H9 (cell line): ENCODE results near the gene PHF21B. TPM values are rescaled to one million over a fixed set of nuclear protein-coding genes. Genes with fewer than 3 reads are reported as not detected.

ENCODE experiments used
- DNase-seq: peaks from one replicate; pipeline ENCODE4 v3.0.0-alpha.2; 2017
- H2AFZ ChIP-seq: one replicate; pipeline ENCODE4 v1.6.1; 2013; ENCODE audit warnings: mild to moderate bottlenecking, low read length, control low read depth, moderate library complexity
- H2AK5ac ChIP-seq: 2 replicates; pipeline ENCODE4 v1.6.1; 2013; ENCODE audit warnings: low read length, control low read depth, mixed read lengths; ENCODE audit not compliant: insufficient read length
- H2BK120ac ChIP-seq: one replicate; pipeline ENCODE4 v1.6.1; 2013; ENCODE audit warnings: low read depth, mild to moderate bottlenecking, low read length, control low read depth, inconsistent platforms; ENCODE audit not compliant: poor library complexity, severe bottlenecking
- H2BK12ac ChIP-seq: 2 replicates; pipeline ENCODE4 v1.6.1; 2013; ENCODE audit warnings: low read length, control low read depth, mixed read lengths, low read depth; ENCODE audit not compliant: insufficient read length
- H2BK15ac ChIP-seq: 2 replicates; pipeline ENCODE4 v1.6.1; 2013; ENCODE audit warnings: low read depth, low read length, control low read depth
- H2BK20ac ChIP-seq: one replicate; pipeline ENCODE4 v1.6.1; 2013; ENCODE audit warnings: low read depth, mild to moderate bottlenecking, low read length, control low read depth, inconsistent platforms; ENCODE audit not compliant: poor library complexity, severe bottlenecking
- H2BK5ac ChIP-seq: 2 replicates; pipeline ENCODE4 v1.6.1; 2013; ENCODE audit warnings: low read length, control low read depth, mixed read lengths; ENCODE audit not compliant: insufficient read length
- H3K14ac ChIP-seq: 2 replicates; pipeline ENCODE4 v1.6.1; 2013; ENCODE audit warnings: low read length, control low read depth; ENCODE audit not compliant: insufficient read depth
- H3K18ac ChIP-seq: 2 replicates; pipeline ENCODE4 v1.6.1; 2013; ENCODE audit warnings: low read depth, mild to moderate bottlenecking, mixed read lengths, low read length, control low read depth; ENCODE audit not compliant: insufficient read length
- H3K23ac ChIP-seq: 2 replicates; pipeline ENCODE4 v1.6.1; 2013; ENCODE audit warnings: low read length, control low read depth, mixed read lengths, low read depth; ENCODE audit not compliant: insufficient read length
- H3K23me2 ChIP-seq: 2 replicates; pipeline ENCODE4 v1.6.1; 2013; ENCODE audit warnings: low read depth, mild to moderate bottlenecking, mixed read lengths, low read length, control low read depth; ENCODE audit not compliant: insufficient read length, poor library complexity, severe bottlenecking
- H3K27ac ChIP-seq: 2 replicates; pipeline ENCODE4 v1.5.1; 2013; ENCODE audit warnings: low read length, control low read depth, mixed read lengths, low read depth; ENCODE audit not compliant: insufficient read length
- H3K27me3 ChIP-seq: 2 replicates; pipeline ENCODE4 v1.6.1; 2013; ENCODE audit warnings: low read length, control low read depth, inconsistent platforms; ENCODE audit not compliant: insufficient read depth
- H3K4ac ChIP-seq: 2 replicates; pipeline ENCODE4 v1.6.1; 2013; ENCODE audit warnings: low read depth, mild to moderate bottlenecking, control low read depth, inconsistent platforms, low read length, moderate library complexity
- H3K4me1 ChIP-seq: 2 replicates; pipeline ENCODE4 v1.6.1; 2013; ENCODE audit warnings: low read length, control low read depth, inconsistent platforms; ENCODE audit not compliant: insufficient read depth
- H3K4me2 ChIP-seq: 2 replicates; pipeline ENCODE4 v1.6.1; 2013; ENCODE audit warnings: low read length, control low read depth, mixed read lengths; ENCODE audit not compliant: insufficient read length, insufficient read depth
- H3K56ac ChIP-seq: 2 replicates; pipeline ENCODE4 v1.6.1; 2013; ENCODE audit warnings: low read depth, mild to moderate bottlenecking, mixed read lengths, low read length, control low read depth; ENCODE audit not compliant: insufficient read length
- H3K79me1 ChIP-seq: 2 replicates; pipeline ENCODE4 v1.6.1; 2013; ENCODE audit warnings: low read depth, mild to moderate bottlenecking, moderate library complexity, low read length, control low read depth, inconsistent platforms; ENCODE audit not compliant: insufficient read depth, poor library complexity, severe bottlenecking
- H3K79me2 ChIP-seq: 2 replicates; pipeline ENCODE4 v1.6.1; 2013; ENCODE audit warnings: low read length, control low read depth, inconsistent platforms; ENCODE audit not compliant: insufficient read depth
- H3K9ac ChIP-seq: 2 replicates; pipeline ENCODE4 v1.6.1; 2013; ENCODE audit warnings: low read length, control low read depth, mixed read lengths; ENCODE audit not compliant: insufficient read length; ENCODE audit errors: extremely low read depth
- H3K9me3 ChIP-seq: one replicate; pipeline ENCODE4 v1.6.1; 2013; ENCODE audit warnings: low read depth, low read length, inconsistent platforms; ENCODE audit not compliant: control insufficient read depth
- H3T11ph ChIP-seq: one replicate; pipeline ENCODE4 v1.6.1; 2013; ENCODE audit warnings: mild to moderate bottlenecking, low read length, control low read depth, inconsistent platforms
- H4K20me1 ChIP-seq: one replicate; pipeline ENCODE4 v1.6.1; 2013; ENCODE audit not compliant: control insufficient read depth, insufficient read length, insufficient read depth
- H4K5ac ChIP-seq: 2 replicates; pipeline ENCODE4 v1.6.1; 2013; ENCODE audit warnings: low read depth, mild to moderate bottlenecking, mixed read lengths, low read length, control low read depth; ENCODE audit not compliant: insufficient read length
- H4K8ac ChIP-seq: replicated peaks from 2 replicates; pipeline ENCODE4 v1.6.1; 2013; ENCODE audit warnings: low read length, control low read depth, mixed read lengths, low read depth; ENCODE audit not compliant: insufficient read length
- H4K91ac ChIP-seq: 2 replicates; pipeline ENCODE4 v1.6.1; 2013; ENCODE audit warnings: low read depth, mild to moderate bottlenecking, moderate library complexity, mixed read lengths, low read length, control low read depth; ENCODE audit not compliant: insufficient read length
- H3K27ac Mint-ChIP-seq, 3 experiments: 2 replicates in 2 of 3; 3 replicates in 1 of 3; pipeline ENCODE4 v1.8.0; 2020 to 2021; ENCODE audit warnings: mixed read lengths in 3 of 3, mild to moderate bottlenecking in 1 of 3, moderate library complexity in 1 of 3
- H3K27me3 Mint-ChIP-seq: 2 replicates; pipeline ENCODE4 v1.8.0; 2021; ENCODE audit warnings: low read depth, mild to moderate bottlenecking, moderate library complexity, mixed read lengths
- H3K36me3 Mint-ChIP-seq, 3 experiments: 2 replicates in 2 of 3; 3 replicates in 1 of 3; pipeline ENCODE4 v1.8.0; 2020 to 2021; ENCODE audit warnings: low read depth in 3 of 3, mixed read lengths in 3 of 3; ENCODE audit not compliant: insufficient read depth in 1 of 3
- H3K4me1 Mint-ChIP-seq, 2 experiments: 2 replicates each; pipeline ENCODE4 v1.8.0; 2020; ENCODE audit warnings: mixed read lengths in 2 of 2
- H3K4me3 Mint-ChIP-seq, 2 experiments: 2 replicates in 1 of 2; 3 replicates in 1 of 2; pipeline ENCODE4 v1.8.0; 2020 to 2021; ENCODE audit warnings: mild to moderate bottlenecking in 2 of 2, mixed read lengths in 2 of 2, moderate library complexity in 1 of 2
- H3K9me3 Mint-ChIP-seq, 2 experiments: 2 replicates in 1 of 2; 3 replicates in 1 of 2; pipeline ENCODE4 v1.8.0; 2020; ENCODE audit warnings: mild to moderate bottlenecking in 2 of 2, mixed read lengths in 2 of 2, moderate library complexity in 1 of 2
- WGBS: extraction: QIAGEN DNeasy Blood & Tissue Kit; methylation state at CpG from one replicate; pipeline ENCODE4 v1.1.7; 2013; ENCODE audit warnings: missing lambda C conversion rate, low lambda C conversion rate, mixed read lengths; ENCODE audit not compliant: insufficient read length; ENCODE audit errors: extremely low coverage; 5-methylcytosine and 5-hydroxymethylcytosine counted together
- total RNA-seq: library from RNA; stranded (reverse); gene quantifications from 2 replicates; pipeline ENCODE4 v1.2.1, GENCODE V29; 2021
- TF ChIP-seq, protein P1 (sequence below): fragments of 200-600 bp; sonication (generic); conservative IDR thresholded peaks from 3 replicates; pipeline ENCODE4 v1.8.0; 2021; ENCODE audit warnings: antibody characterized with exemption, mild to moderate bottlenecking

Gene PHF21B
- total RNA-seq, 1 experiment from 2014 or later = 60.3 TPM

DNA sequence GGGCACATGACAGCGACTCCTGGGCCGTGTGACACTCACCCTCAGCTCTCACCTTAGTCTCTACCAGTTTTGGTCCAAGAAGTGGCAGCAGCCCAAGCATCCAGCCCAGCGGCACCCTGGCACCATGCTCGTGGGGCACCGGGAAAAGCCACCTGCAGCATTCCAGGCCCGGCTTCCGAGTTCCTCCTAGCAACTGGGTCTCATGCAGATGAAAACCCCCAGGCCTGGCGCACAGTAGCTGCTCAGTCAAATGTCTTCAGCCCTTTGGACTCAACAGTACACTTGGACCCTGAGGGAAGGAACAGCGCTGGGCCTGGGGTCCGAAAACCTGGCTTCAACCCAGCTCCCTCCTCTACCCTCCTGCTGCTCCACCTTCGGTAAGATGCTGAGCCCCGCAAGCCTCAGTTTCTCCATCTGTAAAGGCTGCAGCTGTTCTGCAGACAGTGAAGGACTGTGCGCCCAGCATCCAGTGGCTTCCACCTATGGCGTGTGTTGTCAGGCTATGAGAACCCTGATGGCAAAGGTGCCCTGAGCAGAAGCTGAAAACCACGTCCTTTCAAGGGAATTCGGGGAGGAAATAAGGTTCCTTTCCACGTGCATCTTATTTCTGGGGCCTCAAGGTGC lies 66.0 kb downstream of the PHF21B start:
- no peak overlapping the region for H4K8ac ChIP-seq
- peaks cover 58 to 75% of the 10 kb centered on the region in 2 experiments for H3K4me1 Mint-ChIP-seq
- no peak overlapping the region for H3T11ph ChIP-seq
- H3K4me2 ChIP-seq = no peak overlapping the region
- H3K18ac ChIP-seq = no peak overlapping the region
- peaks cover 5 to 23% (median 10%) of the 10 kb centered on the region in 3 experiments; a peak in 5 of 7 replicates for H3K36me3 Mint-ChIP-seq
- peak overlapping the region; percentile 23 to 47 (median 40); a peak in 3 of 7 replicates for H3K27ac Mint-ChIP-seq
- no peak overlapping the region for H2AK5ac ChIP-seq
- no peaks in the 10 kb centered on the region; the same call in 1 of the 2 replicates for H3K4me1 ChIP-seq
- H3K9ac ChIP-seq = no peak overlapping the region
- DNase-seq = no peak
- H3K27me3 Mint-ChIP-seq = no peaks in the 10 kb centered on the region; the same call in 1 of the 2 replicates
- WGBS = no CpG with 5 or more reads among the region's 17 CpGs
- H3K4me3 Mint-ChIP-seq = no peak overlapping the region
- no peak overlapping the region for H3K56ac ChIP-seq
- H3K79me2 ChIP-seq = peaks cover 2% of the 10 kb centered on the region; the same call in 1 of the 2 replicates
- TF ChIP-seq, protein P1, sequence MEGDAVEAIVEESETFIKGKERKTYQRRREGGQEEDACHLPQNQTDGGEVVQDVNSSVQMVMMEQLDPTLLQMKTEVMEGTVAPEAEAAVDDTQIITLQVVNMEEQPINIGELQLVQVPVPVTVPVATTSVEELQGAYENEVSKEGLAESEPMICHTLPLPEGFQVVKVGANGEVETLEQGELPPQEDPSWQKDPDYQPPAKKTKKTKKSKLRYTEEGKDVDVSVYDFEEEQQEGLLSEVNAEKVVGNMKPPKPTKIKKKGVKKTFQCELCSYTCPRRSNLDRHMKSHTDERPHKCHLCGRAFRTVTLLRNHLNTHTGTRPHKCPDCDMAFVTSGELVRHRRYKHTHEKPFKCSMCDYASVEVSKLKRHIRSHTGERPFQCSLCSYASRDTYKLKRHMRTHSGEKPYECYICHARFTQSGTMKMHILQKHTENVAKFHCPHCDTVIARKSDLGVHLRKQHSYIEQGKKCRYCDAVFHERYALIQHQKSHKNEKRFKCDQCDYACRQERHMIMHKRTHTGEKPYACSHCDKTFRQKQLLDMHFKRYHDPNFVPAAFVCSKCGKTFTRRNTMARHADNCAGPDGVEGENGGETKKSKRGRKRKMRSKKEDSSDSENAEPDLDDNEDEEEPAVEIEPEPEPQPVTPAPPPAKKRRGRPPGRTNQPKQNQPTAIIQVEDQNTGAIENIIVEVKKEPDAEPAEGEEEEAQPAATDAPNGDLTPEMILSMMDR = no peak
- H2BK12ac ChIP-seq = no peak overlapping the region
- H4K20me1 ChIP-seq = no peaks in the 10 kb centered on the region
- H3K14ac ChIP-seq = no peak overlapping the region
- H2BK5ac ChIP-seq = no peak overlapping the region
- H3K27ac ChIP-seq = no peak overlapping the region
- H3K79me1 ChIP-seq = no peaks in the 10 kb centered on the region
- H4K91ac ChIP-seq = no peak overlapping the region
- H3K23ac ChIP-seq = no peak overlapping the region
- H2BK20ac ChIP-seq = no peak overlapping the region
- no peak overlapping the region for H3K4ac ChIP-seq
- H2BK15ac ChIP-seq = no peak overlapping the region
- no peaks in the 10 kb centered on the region for H3K23me2 ChIP-seq
- H3K27me3 ChIP-seq = no peaks in the 10 kb centered on the region
- no peaks in the 10 kb centered on the region for H3K9me3 ChIP-seq
- no peak overlapping the region for H2AFZ ChIP-seq
- H3K9me3 Mint-ChIP-seq = no peaks in the 10 kb centered on the region
- no peak overlapping the region for H4K5ac ChIP-seq
- no peak overlapping the region for H2BK120ac ChIP-seq
